Neural cell (in vitro differentiated cells): ENCODE results near the gene FBXW8. TPM values are rescaled to one million over a fixed set of nuclear protein-coding genes. Genes with fewer than 3 reads are reported as not detected.

Experiments used
- H2AFZ ChIP-seq: fragments of 200-600, 300-800 bp; sonication (generic), shearing (Covaris generic); 2 replicates; pipeline ENCODE4 v1.6.0; 2014; ENCODE audit warnings: low read depth, mild to moderate bottlenecking, antibody characterized with exemption, low read length, moderate library complexity
- H3F3A ChIP-seq: fragments of 200-600 bp; shearing (Covaris generic); 2 replicates; pipeline ENCODE4 v1.6.1; 2016; ENCODE audit warnings: mild to moderate bottlenecking, moderate library complexity, mixed read lengths, antibody characterized with exemption, low read length; ENCODE audit not compliant: insufficient read depth, poor library complexity, severe bottlenecking
- H3K27ac ChIP-seq: fragments of 200-600, 300-800 bp; sonication (generic), shearing (Covaris generic); 2 replicates; pipeline ENCODE4 v1.5.1; 2014; ENCODE audit warnings: mild to moderate bottlenecking, low read length, moderate library complexity
- H3K27me3 ChIP-seq: fragments of 300-800, 200-600 bp; sonication (generic), shearing (Covaris generic); 2 replicates; pipeline ENCODE4 v1.6.0; 2014; ENCODE audit warnings: mild to moderate bottlenecking, low read depth, low read length, moderate library complexity; ENCODE audit not compliant: insufficient read depth
- H3K36me3 ChIP-seq: fragments of 300-800, 200-600 bp; sonication (generic), shearing (Covaris generic); 2 replicates; pipeline ENCODE4 v1.5.1; 2014; ENCODE audit warnings: mild to moderate bottlenecking, antibody characterized with exemption, low read length, moderate library complexity; ENCODE audit not compliant: insufficient read depth
- H3K4me2 ChIP-seq: fragments of 300-800, 200-600 bp; sonication (generic), shearing (Covaris generic); 2 replicates; pipeline ENCODE4 v1.6.0; 2014; ENCODE audit warnings: mild to moderate bottlenecking, low read length
- H3K4me3 ChIP-seq: fragments of 300-800, 200-600 bp; sonication (generic), shearing (Covaris generic); 2 replicates; pipeline ENCODE4 v1.5.1; 2014; ENCODE audit warnings: mild to moderate bottlenecking, low read length, moderate library complexity
- H3K79me2 ChIP-seq: fragments of 200-600 bp; shearing (Covaris generic); replicated peaks from 2 replicates; pipeline ENCODE4 v1.6.0; 2014; ENCODE audit warnings: mild to moderate bottlenecking, low read length, moderate library complexity; ENCODE audit not compliant: insufficient read depth
- H3K9ac ChIP-seq: fragments of 300-800, 200-600 bp; sonication (generic), shearing (Covaris generic); 2 replicates; pipeline ENCODE4 v1.6.1; 2016; ENCODE audit warnings: mild to moderate bottlenecking, low read length, mixed read lengths
- H3K9me2 ChIP-seq: fragments of 200-600 bp; shearing (Covaris generic); 2 replicates; pipeline ENCODE4 v1.6.1; 2016; ENCODE audit warnings: mild to moderate bottlenecking, low read length, mixed read lengths; ENCODE audit not compliant: insufficient read depth
- H3K9me3 ChIP-seq: fragments of 200-600, 300-800 bp; sonication (generic), shearing (Covaris generic); 2 replicates; pipeline ENCODE4 v1.6.1; 2016; ENCODE audit warnings: mild to moderate bottlenecking, mixed run types, low read length, moderate library complexity, mixed read lengths
- H4K20me1 ChIP-seq: fragments of 200-600 bp; shearing (Covaris generic); 2 replicates; pipeline ENCODE4 v1.6.1; 2016; ENCODE audit warnings: mild to moderate bottlenecking, mixed run types; ENCODE audit not compliant: insufficient read depth
- EP300 ChIP-seq: fragments of 450-650 bp; conservative IDR thresholded peaks from 2 replicates; pipeline ENCODE4 v1.6.1; 2014; ENCODE audit warnings: antibody characterized with exemption, mild to moderate bottlenecking, moderate library complexity; ENCODE audit not compliant: poor library complexity, severe bottlenecking
- EZH2 ChIP-seq: fragments of 200-600, 300-800 bp; shearing (Covaris generic), sonication (generic); IDR thresholded peaks from 2 replicates; pipeline ENCODE4 v1.6.1; 2014; ENCODE audit warnings: antibody characterized with exemption, low read length, borderline replicate concordance, mild to moderate bottlenecking; ENCODE audit not compliant: insufficient read depth, poor library complexity, severe bottlenecking
- MXI1 ChIP-seq: fragments of 450-650 bp; conservative IDR thresholded peaks from 2 replicates; pipeline ENCODE4 v1.6.1; 2014; ENCODE audit warnings: antibody characterized with exemption, mild to moderate bottlenecking; ENCODE audit not compliant: poor library complexity, severe bottlenecking
- POLR2AphosphoS5 ChIP-seq: IDR thresholded peaks from 2 replicates; pipeline ENCODE4 v1.6.1; 2012
- RAD21 ChIP-seq: fragments of 450-650 bp; conservative IDR thresholded peaks from 2 replicates; pipeline ENCODE4 v1.6.1; 2014; ENCODE audit warnings: antibody characterized with exemption, mild to moderate bottlenecking, moderate library complexity
- SMC3 ChIP-seq: fragments of 450-650 bp; conservative IDR thresholded peaks from 2 replicates; pipeline ENCODE4 v1.6.1; 2014; ENCODE audit warnings: antibody characterized with exemption, mild to moderate bottlenecking, moderate library complexity; ENCODE audit not compliant: poor library complexity
- TAF1 ChIP-seq: IDR thresholded peaks from 2 replicates; pipeline ENCODE4 v1.6.1; 2012; ENCODE audit warnings: low read depth
- polyA plus RNA-seq: library from polyadenylated mRNA; depleted of rRNA; stranded (reverse); fragments of >200 nt; gene quantifications from 2 replicates; pipeline ENCODE4 v1.2.3, GENCODE V29; 2014
- TF ChIP-seq, protein P1 (sequence below): IDR thresholded peaks from 2 replicates; pipeline ENCODE4 v1.6.1; 2012; ENCODE audit warnings: borderline replicate concordance
- TF ChIP-seq, protein P2 (sequence below): fragments of 450-650 bp; IDR thresholded peaks from 2 replicates; pipeline ENCODE4 v1.5.1; 2014; ENCODE audit warnings: antibody characterized with exemption, mild to moderate bottlenecking, moderate library complexity; ENCODE audit not compliant: poor library complexity, severe bottlenecking

FBXW8 gene
- polyA plus RNA-seq, 1 donor from 2014 or later = 5.6 TPM

DNA sequence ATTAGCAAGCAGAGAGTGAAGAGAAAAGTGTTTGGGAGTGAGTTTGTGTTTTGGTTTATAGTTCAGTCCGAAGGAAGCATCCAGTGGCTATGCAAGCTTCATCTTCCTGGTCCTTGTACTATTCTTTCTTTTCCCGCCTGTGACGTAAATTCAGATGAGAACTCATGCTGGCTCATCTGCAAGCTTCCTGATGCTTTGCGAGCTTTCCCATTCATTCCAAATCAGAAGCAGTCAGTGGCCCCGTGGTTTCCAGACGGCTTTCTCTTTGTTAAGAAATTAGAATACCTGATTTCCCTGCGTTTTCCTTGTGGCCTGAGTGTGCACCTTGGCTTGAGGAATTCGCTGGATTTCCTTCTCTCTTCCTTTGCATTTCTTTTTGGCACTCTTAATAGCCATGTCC is 99.0 kb downstream of the FBXW8 start:
- H3K36me3 ChIP-seq = peaks cover 2% of the 10 kb centered on the region

GRCh38 chr12:117010693-117011451 is 100.1 kb downstream of the FBXW8 start:
- no peak overlapping the region for H2AFZ ChIP-seq
- H3K4me3 ChIP-seq = no peak overlapping the region
- no peak overlapping the region for H3K9ac ChIP-seq
- H3K79me2 ChIP-seq = no peaks in the 10 kb centered on the region
- H3K4me2 ChIP-seq = no peak overlapping the region
- H3K27me3 ChIP-seq = no peaks in the 10 kb centered on the region
- no peak overlapping the region for H3K27ac ChIP-seq
- no peaks in the 10 kb centered on the region for H3F3A ChIP-seq
- no peaks in the 10 kb centered on the region for H3K9me3 ChIP-seq
- TF ChIP-seq MXI1 = no peak
- TF ChIP-seq EP300 = no peak
- no peak for TF ChIP-seq EZH2
- TF ChIP-seq, protein P1, sequence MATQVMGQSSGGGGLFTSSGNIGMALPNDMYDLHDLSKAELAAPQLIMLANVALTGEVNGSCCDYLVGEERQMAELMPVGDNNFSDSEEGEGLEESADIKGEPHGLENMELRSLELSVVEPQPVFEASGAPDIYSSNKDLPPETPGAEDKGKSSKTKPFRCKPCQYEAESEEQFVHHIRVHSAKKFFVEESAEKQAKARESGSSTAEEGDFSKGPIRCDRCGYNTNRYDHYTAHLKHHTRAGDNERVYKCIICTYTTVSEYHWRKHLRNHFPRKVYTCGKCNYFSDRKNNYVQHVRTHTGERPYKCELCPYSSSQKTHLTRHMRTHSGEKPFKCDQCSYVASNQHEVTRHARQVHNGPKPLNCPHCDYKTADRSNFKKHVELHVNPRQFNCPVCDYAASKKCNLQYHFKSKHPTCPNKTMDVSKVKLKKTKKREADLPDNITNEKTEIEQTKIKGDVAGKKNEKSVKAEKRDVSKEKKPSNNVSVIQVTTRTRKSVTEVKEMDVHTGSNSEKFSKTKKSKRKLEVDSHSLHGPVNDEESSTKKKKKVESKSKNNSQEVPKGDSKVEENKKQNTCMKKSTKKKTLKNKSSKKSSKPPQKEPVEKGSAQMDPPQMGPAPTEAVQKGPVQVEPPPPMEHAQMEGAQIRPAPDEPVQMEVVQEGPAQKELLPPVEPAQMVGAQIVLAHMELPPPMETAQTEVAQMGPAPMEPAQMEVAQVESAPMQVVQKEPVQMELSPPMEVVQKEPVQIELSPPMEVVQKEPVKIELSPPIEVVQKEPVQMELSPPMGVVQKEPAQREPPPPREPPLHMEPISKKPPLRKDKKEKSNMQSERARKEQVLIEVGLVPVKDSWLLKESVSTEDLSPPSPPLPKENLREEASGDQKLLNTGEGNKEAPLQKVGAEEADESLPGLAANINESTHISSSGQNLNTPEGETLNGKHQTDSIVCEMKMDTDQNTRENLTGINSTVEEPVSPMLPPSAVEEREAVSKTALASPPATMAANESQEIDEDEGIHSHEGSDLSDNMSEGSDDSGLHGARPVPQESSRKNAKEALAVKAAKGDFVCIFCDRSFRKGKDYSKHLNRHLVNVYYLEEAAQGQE = no peak
- no peaks in the 10 kb centered on the region for H4K20me1 ChIP-seq
- H3K9me2 ChIP-seq = no peaks in the 10 kb centered on the region
- H3K36me3 ChIP-seq = no peaks in the 10 kb centered on the region

More for the DNA sequence above, 99.0 kb downstream of the FBXW8 start:
- H3K4me3 ChIP-seq = no peak overlapping the region
- H4K20me1 ChIP-seq = no peaks in the 10 kb centered on the region
- H3K27ac ChIP-seq = no peak overlapping the region
- H3K79me2 ChIP-seq = no peaks in the 10 kb centered on the region
- TF ChIP-seq RAD21 (no peak), EZH2 (no peak), MXI1 (no peak), POLR2AphosphoS5 (no peak), EP300 (no peak), SMC3 (no peak), TAF1 (no peak)
- TF ChIP-seq, protein P2, sequence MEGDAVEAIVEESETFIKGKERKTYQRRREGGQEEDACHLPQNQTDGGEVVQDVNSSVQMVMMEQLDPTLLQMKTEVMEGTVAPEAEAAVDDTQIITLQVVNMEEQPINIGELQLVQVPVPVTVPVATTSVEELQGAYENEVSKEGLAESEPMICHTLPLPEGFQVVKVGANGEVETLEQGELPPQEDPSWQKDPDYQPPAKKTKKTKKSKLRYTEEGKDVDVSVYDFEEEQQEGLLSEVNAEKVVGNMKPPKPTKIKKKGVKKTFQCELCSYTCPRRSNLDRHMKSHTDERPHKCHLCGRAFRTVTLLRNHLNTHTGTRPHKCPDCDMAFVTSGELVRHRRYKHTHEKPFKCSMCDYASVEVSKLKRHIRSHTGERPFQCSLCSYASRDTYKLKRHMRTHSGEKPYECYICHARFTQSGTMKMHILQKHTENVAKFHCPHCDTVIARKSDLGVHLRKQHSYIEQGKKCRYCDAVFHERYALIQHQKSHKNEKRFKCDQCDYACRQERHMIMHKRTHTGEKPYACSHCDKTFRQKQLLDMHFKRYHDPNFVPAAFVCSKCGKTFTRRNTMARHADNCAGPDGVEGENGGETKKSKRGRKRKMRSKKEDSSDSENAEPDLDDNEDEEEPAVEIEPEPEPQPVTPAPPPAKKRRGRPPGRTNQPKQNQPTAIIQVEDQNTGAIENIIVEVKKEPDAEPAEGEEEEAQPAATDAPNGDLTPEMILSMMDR = no peak
- TF ChIP-seq, protein P1 = no peak
- no peaks in the 10 kb centered on the region for H3K9me3 ChIP-seq
- H2AFZ ChIP-seq = no peak overlapping the region
- no peaks in the 10 kb centered on the region for H3K9me2 ChIP-seq
- no peak overlapping the region for H3K4me2 ChIP-seq
- H3K27me3 ChIP-seq = no peaks in the 10 kb centered on the region
- no peaks in the 10 kb centered on the region for H3F3A ChIP-seq
- no peak overlapping the region for H3K9ac ChIP-seq
